ENCODE results near the gene SCG2. TPM values are rescaled to one million over a fixed set of nuclear protein-coding genes. Genes with fewer than 3 reads are reported as not detected.

The SCG2 gene
- polyA plus RNA-seq, 2 donors: 0.09 to 0.20 TPM

- Histone ChIP-seq H3K27me3 (ENCODE audit: control insufficient read depth in 1 of 2, insufficient read depth in 2 of 2, low read length in 2 of 2) (no peaks in the 10 kb centered on the region), H3K9me3 (ENCODE audit: control insufficient read depth in 2 of 2, insufficient read depth in 1 of 2, low read depth in 1 of 2, low read length in 1 of 2) (no peaks in the 10 kb centered on the region), H3K4me3 (ENCODE audit: low read depth in 1 of 2, low read length in 2 of 2) (no peak overlapping the region), H3K27ac (ENCODE audit: low read depth in 2 of 2, low read length in 1 of 2) (no peak overlapping the region), H3K36me3 (ENCODE audit: control insufficient read depth in 2 of 2, insufficient read depth in 2 of 2, low read length in 1 of 2) (no peaks in the 10 kb centered on the region), H3K4me1 (ENCODE audit: control insufficient read depth in 2 of 2, insufficient read depth in 2 of 2, low read length in 1 of 2) (no peaks in the 10 kb centered on the region)
- WGBS, 2 donors: 60 to 63% methylated on average over 3 of the region's 3 CpGs
These were observed 13.9 kb downstream of the SCG2 start for GRCh38 chr2:223588251-223588650.

GRCh38 chr2:223587301-223587700 is 14.9 kb downstream of the SCG2 start:
- H3K27ac ChIP-seq (ENCODE audit: low read depth in 2 of 2, low read length in 1 of 2): no peak overlapping the region
- H3K27me3 ChIP-seq (ENCODE audit: control insufficient read depth in 1 of 2, insufficient read depth in 2 of 2, low read length in 2 of 2): no peaks in the 10 kb centered on the region
- WGBS, 2 donors: 87 to 91% methylated on average over 3 of the region's 3 CpGs
- H3K36me3 ChIP-seq (ENCODE audit: control insufficient read depth in 2 of 2, insufficient read depth in 2 of 2, low read length in 1 of 2): no peaks in the 10 kb centered on the region
- no peaks in the 10 kb centered on the region for H3K9me3 ChIP-seq (ENCODE audit: control insufficient read depth in 2 of 2, insufficient read depth in 1 of 2, low read depth in 1 of 2, low read length in 1 of 2)
- no peak overlapping the region for H3K4me3 ChIP-seq (ENCODE audit: low read depth in 1 of 2, low read length in 2 of 2)
- H3K4me1 ChIP-seq (ENCODE audit: control insufficient read depth in 2 of 2, insufficient read depth in 2 of 2, low read length in 1 of 2): no peaks in the 10 kb centered on the region

- Histone ChIP-seq H3K4me3 (ENCODE audit: low read depth in 1 of 2, low read length in 2 of 2) (no peak overlapping the region), H3K27me3 (ENCODE audit: control insufficient read depth in 1 of 2, insufficient read depth in 2 of 2, low read length in 2 of 2) (no peaks in the 10 kb centered on the region), H3K27ac (ENCODE audit: low read depth in 2 of 2, low read length in 1 of 2) (no peak overlapping the region), H3K9me3 (ENCODE audit: control insufficient read depth in 2 of 2, insufficient read depth in 1 of 2, low read depth in 1 of 2, low read length in 1 of 2) (no peaks in the 10 kb centered on the region), H3K4me1 (ENCODE audit: control insufficient read depth in 2 of 2, insufficient read depth in 2 of 2, low read length in 1 of 2) (no peaks in the 10 kb centered on the region), H3K36me3 (ENCODE audit: control insufficient read depth in 2 of 2, insufficient read depth in 2 of 2, low read length in 1 of 2) (no peaks in the 10 kb centered on the region)
- 29 to 50% methylated on average over 2 of the region's 2 CpGs for WGBS, 2 donors
These were observed 15.9 kb downstream of the SCG2 start for GRCh38 chr2:223586261-223586660.

- no peaks in the 10 kb centered on the region for H3K27me3 ChIP-seq (ENCODE audit: control insufficient read depth in 1 of 2, insufficient read depth in 2 of 2, low read length in 2 of 2)
- 28 to 34% methylated on average over 4 of the region's 4 CpGs for WGBS, 2 donors
- H3K27ac ChIP-seq (ENCODE audit: low read depth in 2 of 2, low read length in 1 of 2): no peak overlapping the region
- no peaks in the 10 kb centered on the region for H3K9me3 ChIP-seq (ENCODE audit: control insufficient read depth in 2 of 2, insufficient read depth in 1 of 2, low read depth in 1 of 2, low read length in 1 of 2)
- no peak overlapping the region for H3K4me3 ChIP-seq (ENCODE audit: low read depth in 1 of 2, low read length in 2 of 2)
- no peaks in the 10 kb centered on the region for H3K4me1 ChIP-seq (ENCODE audit: control insufficient read depth in 2 of 2, insufficient read depth in 2 of 2, low read length in 1 of 2)
- H3K36me3 ChIP-seq (ENCODE audit: control insufficient read depth in 2 of 2, insufficient read depth in 2 of 2, low read length in 1 of 2): no peaks in the 10 kb centered on the region
These were observed 16.5 kb downstream of the SCG2 start for GRCh38 chr2:223585666-223586065.

- Histone ChIP-seq H3K9me3 (ENCODE audit: control insufficient read depth in 2 of 2, insufficient read depth in 1 of 2, low read depth in 1 of 2, low read length in 1 of 2) (no peaks in the 10 kb centered on the region), H3K4me3 (ENCODE audit: low read depth in 1 of 2, low read length in 2 of 2) (no peak overlapping the region), H3K27me3 (ENCODE audit: control insufficient read depth in 1 of 2, insufficient read depth in 2 of 2, low read length in 2 of 2) (no peaks in the 10 kb centered on the region), H3K4me1 (ENCODE audit: control insufficient read depth in 2 of 2, insufficient read depth in 2 of 2, low read length in 1 of 2) (no peaks in the 10 kb centered on the region), H3K27ac (ENCODE audit: low read depth in 2 of 2, low read length in 1 of 2) (no peak overlapping the region), H3K36me3 (ENCODE audit: control insufficient read depth in 2 of 2, insufficient read depth in 2 of 2, low read length in 1 of 2) (no peaks in the 10 kb centered on the region)
- 87 to 89% methylated on average over 5 of the region's 5 CpGs for WGBS, 2 donors
These were observed 20.2 kb downstream of the SCG2 start for GRCh38 chr2:223582001-223582400.

GRCh38 chr2:223580951-223581350 is 21.2 kb downstream of the SCG2 start:
- Histone ChIP-seq H3K4me3 (ENCODE audit: low read depth in 1 of 2, low read length in 2 of 2) (no peak overlapping the region), H3K27me3 (ENCODE audit: control insufficient read depth in 1 of 2, insufficient read depth in 2 of 2, low read length in 2 of 2) (no peaks in the 10 kb centered on the region), H3K36me3 (ENCODE audit: control insufficient read depth in 2 of 2, insufficient read depth in 2 of 2, low read length in 1 of 2) (no peaks in the 10 kb centered on the region), H3K9me3 (ENCODE audit: control insufficient read depth in 2 of 2, insufficient read depth in 1 of 2, low read depth in 1 of 2, low read length in 1 of 2) (no peaks in the 10 kb centered on the region), H3K4me1 (ENCODE audit: control insufficient read depth in 2 of 2, insufficient read depth in 2 of 2, low read length in 1 of 2) (no peaks in the 10 kb centered on the region), H3K27ac (ENCODE audit: low read depth in 2 of 2, low read length in 1 of 2) (no peak overlapping the region)
- 50 to 51% methylated on average over 6 of the region's 6 CpGs for WGBS, 2 donors

- Histone ChIP-seq H3K27ac (ENCODE audit: low read depth in 2 of 2, low read length in 1 of 2) (no peak overlapping the region), H3K27me3 (ENCODE audit: control insufficient read depth in 1 of 2, insufficient read depth in 2 of 2, low read length in 2 of 2) (no peaks in the 10 kb centered on the region), H3K36me3 (ENCODE audit: control insufficient read depth in 2 of 2, insufficient read depth in 2 of 2, low read length in 1 of 2) (no peaks in the 10 kb centered on the region), H3K4me3 (ENCODE audit: low read depth in 1 of 2, low read length in 2 of 2) (no peak overlapping the region), H3K4me1 (ENCODE audit: control insufficient read depth in 2 of 2, insufficient read depth in 2 of 2, low read length in 1 of 2) (no peaks in the 10 kb centered on the region), H3K9me3 (ENCODE audit: control insufficient read depth in 2 of 2, insufficient read depth in 1 of 2, low read depth in 1 of 2, low read length in 1 of 2) (no peaks in the 10 kb centered on the region)
- 85 to 91% methylated on average over 1 of the region's 1 CpG for WGBS, 2 donors
These were observed 23.3 kb downstream of the SCG2 start for GRCh38 chr2:223578846-223579245.

GRCh38 chr2:223576873-223577272 is 25.3 kb downstream of the SCG2 start:
- no peaks in the 10 kb centered on the region for H3K36me3 ChIP-seq (ENCODE audit: control insufficient read depth in 2 of 2, insufficient read depth in 2 of 2, low read length in 1 of 2)
- no peak overlapping the region for H3K4me3 ChIP-seq (ENCODE audit: low read depth in 1 of 2, low read length in 2 of 2)
- H3K4me1 ChIP-seq (ENCODE audit: control insufficient read depth in 2 of 2, insufficient read depth in 2 of 2, low read length in 1 of 2): no peaks in the 10 kb centered on the region
- H3K9me3 ChIP-seq (ENCODE audit: control insufficient read depth in 2 of 2, insufficient read depth in 1 of 2, low read depth in 1 of 2, low read length in 1 of 2): no peaks in the 10 kb centered on the region
- H3K27ac ChIP-seq (ENCODE audit: low read depth in 2 of 2, low read length in 1 of 2): no peak overlapping the region
- WGBS, 2 donors: 64% methylated on average over 5 of the region's 5 CpGs
- H3K27me3 ChIP-seq (ENCODE audit: control insufficient read depth in 1 of 2, insufficient read depth in 2 of 2, low read length in 2 of 2): no peaks in the 10 kb centered on the region

- no peaks in the 10 kb centered on the region for H3K27me3 ChIP-seq (ENCODE audit: control insufficient read depth in 1 of 2, insufficient read depth in 2 of 2, low read length in 2 of 2)
- peaks cover 0 to 2% of the 10 kb centered on the region in 2 donors for H3K9me3 ChIP-seq (ENCODE audit: control insufficient read depth in 2 of 2, insufficient read depth in 1 of 2, low read depth in 1 of 2, low read length in 1 of 2)
- H3K4me3 ChIP-seq (ENCODE audit: low read depth in 1 of 2, low read length in 2 of 2): no peak overlapping the region
- no peaks in the 10 kb centered on the region for H3K4me1 ChIP-seq (ENCODE audit: control insufficient read depth in 2 of 2, insufficient read depth in 2 of 2, low read length in 1 of 2)
- WGBS, 2 donors: 88 to 93% methylated on average over 2 of the region's 2 CpGs
- H3K27ac ChIP-seq (ENCODE audit: low read depth in 2 of 2, low read length in 1 of 2): no peak overlapping the region
- H3K36me3 ChIP-seq (ENCODE audit: control insufficient read depth in 2 of 2, insufficient read depth in 2 of 2, low read length in 1 of 2): no peaks in the 10 kb centered on the region
These were observed 31.4 kb downstream of the SCG2 start for GRCh38 chr2:223570784-223571183.

- H3K27ac ChIP-seq (ENCODE audit: low read depth in 2 of 2, low read length in 1 of 2): no peak overlapping the region
- no peak overlapping the region for H3K4me3 ChIP-seq (ENCODE audit: low read depth in 1 of 2, low read length in 2 of 2)
- no peaks in the 10 kb centered on the region for H3K36me3 ChIP-seq (ENCODE audit: control insufficient read depth in 2 of 2, insufficient read depth in 2 of 2, low read length in 1 of 2)
- WGBS, 2 donors: 84 to 86% methylated on average over 1 of the region's 1 CpG
- H3K9me3 ChIP-seq (ENCODE audit: control insufficient read depth in 2 of 2, insufficient read depth in 1 of 2, low read depth in 1 of 2, low read length in 1 of 2): peaks cover 0 to 2% of the 10 kb centered on the region in 2 donors
- no peaks in the 10 kb centered on the region for H3K27me3 ChIP-seq (ENCODE audit: control insufficient read depth in 1 of 2, insufficient read depth in 2 of 2, low read length in 2 of 2)
- no peaks in the 10 kb centered on the region for H3K4me1 ChIP-seq (ENCODE audit: control insufficient read depth in 2 of 2, insufficient read depth in 2 of 2, low read length in 1 of 2)
These were observed 35.8 kb downstream of the SCG2 start for GRCh38 chr2:223566396-223566795.
